Activated T-helper 1 cell treated with Interleukin-2 at 50 U/mL for 16 hours (primary cell): ENCODE data around the gene HTR2A.
A peak's percentile ranks its signal among the peaks of the same experiment; 100 is the strongest.
"Not testable (repeated sequence)": the region's sequence is repeated elsewhere in the genome, so short reads cannot be mapped to it uniquely, and the experiment has no call there.

ENCODE experiments used
- DNase-seq: peaks from one replicate; pipeline ENCODE4 v3.0.0-alpha.2; 2020; ENCODE audit warnings: low read depth

HTR2A gene

GRCh38 chr13:46804921-46805320 lies 91.9 kb downstream of the HTR2A start:
- not testable (repeated sequence) for DNase-seq

GRCh38 chr13:46804391-46804815 lies 92.5 kb downstream of the HTR2A start:
- DNase-seq: no peak

GRCh38 chr13:46803586-46803985 lies 93.3 kb downstream of the HTR2A start:
- no peak for DNase-seq

GRCh38 chr13:46801858-46802257 lies 95.0 kb downstream of the HTR2A start:
- DNase-seq: no peak

GRCh38 chr13:46799139-46799538 lies 97.7 kb downstream of the HTR2A start:
- DNase-seq: no peak

- DNase-seq: no peak
These were observed 99.2 kb downstream of the HTR2A start for GRCh38 chr13:46797501-46798237.

GRCh38 chr13:46796515-46797474 lies 100.1 kb downstream of the HTR2A start, which contains the start of gene ESD:
Gene ESD (minus strand): TSS chr13:46797161. CDS start chr13:46791413, 5,748 bp downstream.
- DNase-seq: peak; percentile 75

GRCh38 chr13:46796129-46796514 lies 100.7 kb downstream of the HTR2A start:
- DNase-seq: no peak

GRCh38 chr13:46795321-46795720 lies 101.5 kb downstream of the HTR2A start:
- DNase-seq: no peak

- DNase-seq: no peak
These were observed 113.3 kb downstream of the HTR2A start for GRCh38 chr13:46783504-46783903.

- DNase-seq: no peak
These were observed 114.2 kb downstream of the HTR2A start for GRCh38 chr13:46782691-46783090.

- no peak for DNase-seq
These were observed 114.8 kb downstream of the HTR2A start for GRCh38 chr13:46782066-46782465.
